ENCODE results near the gene RAI1. TPM values are rescaled to one million over a fixed set of nuclear protein-coding genes. Genes with fewer than 3 reads are reported as not detected.
A peak's percentile ranks its signal among the peaks of the same experiment; 100 is the strongest.

Gene RAI1
- total RNA-seq, 1 donor from 2014 or later: 29.2 TPM

DNA sequence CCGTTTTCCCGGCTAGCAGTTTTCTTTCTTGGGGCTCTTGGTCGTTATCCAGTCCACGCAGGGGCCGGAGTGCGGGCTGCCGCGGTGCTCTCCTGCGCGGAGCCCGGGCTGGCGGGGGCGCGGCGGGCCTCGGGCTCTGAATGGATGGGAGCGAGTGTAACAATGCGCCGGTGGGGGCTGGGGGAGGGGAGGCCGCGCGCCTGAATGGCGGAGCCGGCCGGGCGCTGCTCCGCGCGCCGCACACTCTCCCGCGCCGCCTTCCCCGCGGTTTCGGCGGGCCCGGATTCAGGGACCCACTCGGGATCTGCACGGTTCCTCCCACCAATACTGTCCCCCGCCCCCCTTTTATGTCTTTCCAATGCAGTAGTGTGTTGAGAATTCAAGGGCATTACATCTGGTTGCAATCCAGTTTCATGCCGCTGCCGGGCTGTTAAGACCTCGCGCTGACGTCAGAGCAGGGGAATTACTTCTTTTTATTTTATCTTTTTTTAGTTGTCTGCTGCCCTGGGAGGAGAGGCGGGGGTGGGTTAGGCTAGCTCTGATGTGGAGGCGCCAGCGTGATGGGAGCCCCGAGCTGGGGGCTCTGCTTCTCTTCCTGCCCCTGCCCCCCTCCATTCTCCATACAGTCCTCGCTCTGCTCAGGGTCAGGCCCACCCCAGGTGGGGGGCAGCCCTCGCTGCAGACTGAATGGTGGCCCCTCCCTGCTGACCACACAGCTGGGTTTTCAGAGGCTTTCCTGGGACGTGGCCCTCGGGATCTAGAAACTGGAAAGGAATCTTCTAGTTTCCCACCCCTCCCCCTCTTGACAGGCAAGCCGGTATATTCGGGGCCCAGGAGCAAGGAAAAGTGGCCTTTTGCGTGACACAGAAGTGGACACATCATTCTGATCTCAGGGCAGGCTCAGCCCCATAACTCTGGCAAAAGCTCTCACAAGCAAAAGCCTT is 1.8 kb downstream of the RAI1 start:
- intact Hi-C loops (cut with DNase I): loop anchor here (5.0 kb wide), 3 partner anchors 174 to 354 kb away; partner anchors contain the start of genes ATPAF2 and GID4
- TF ChIP-seq POLR2AphosphoS5 (IDR thresholded peaks at IDR 0.05; ENCODE audit: insufficient read depth in 1 of 2, low read depth in 1 of 2) (peak in 1 of 2 donors; percentile 18), POLR2A (IDR thresholded peaks at IDR 0.05) (no peak)
- TF ChIP-seq, protein P1, sequence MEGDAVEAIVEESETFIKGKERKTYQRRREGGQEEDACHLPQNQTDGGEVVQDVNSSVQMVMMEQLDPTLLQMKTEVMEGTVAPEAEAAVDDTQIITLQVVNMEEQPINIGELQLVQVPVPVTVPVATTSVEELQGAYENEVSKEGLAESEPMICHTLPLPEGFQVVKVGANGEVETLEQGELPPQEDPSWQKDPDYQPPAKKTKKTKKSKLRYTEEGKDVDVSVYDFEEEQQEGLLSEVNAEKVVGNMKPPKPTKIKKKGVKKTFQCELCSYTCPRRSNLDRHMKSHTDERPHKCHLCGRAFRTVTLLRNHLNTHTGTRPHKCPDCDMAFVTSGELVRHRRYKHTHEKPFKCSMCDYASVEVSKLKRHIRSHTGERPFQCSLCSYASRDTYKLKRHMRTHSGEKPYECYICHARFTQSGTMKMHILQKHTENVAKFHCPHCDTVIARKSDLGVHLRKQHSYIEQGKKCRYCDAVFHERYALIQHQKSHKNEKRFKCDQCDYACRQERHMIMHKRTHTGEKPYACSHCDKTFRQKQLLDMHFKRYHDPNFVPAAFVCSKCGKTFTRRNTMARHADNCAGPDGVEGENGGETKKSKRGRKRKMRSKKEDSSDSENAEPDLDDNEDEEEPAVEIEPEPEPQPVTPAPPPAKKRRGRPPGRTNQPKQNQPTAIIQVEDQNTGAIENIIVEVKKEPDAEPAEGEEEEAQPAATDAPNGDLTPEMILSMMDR (IDR thresholded peaks at IDR 0.05): no peak
- Histone ChIP-seq H3K27me3 (no peaks in the 10 kb centered on the region), H3K27ac (peak overlapping the region; percentile 95), H3K4me3 (peak overlapping the region; percentile 72 to 99), H3K9me3 (no peaks in the 10 kb centered on the region), H3K4me1 (peaks cover 49% of the 10 kb centered on the region), H3K36me3 (no peaks in the 10 kb centered on the region)
- DNase-seq (ENCODE audit: extremely low spot score in 2 of 2): no peak

DNA sequence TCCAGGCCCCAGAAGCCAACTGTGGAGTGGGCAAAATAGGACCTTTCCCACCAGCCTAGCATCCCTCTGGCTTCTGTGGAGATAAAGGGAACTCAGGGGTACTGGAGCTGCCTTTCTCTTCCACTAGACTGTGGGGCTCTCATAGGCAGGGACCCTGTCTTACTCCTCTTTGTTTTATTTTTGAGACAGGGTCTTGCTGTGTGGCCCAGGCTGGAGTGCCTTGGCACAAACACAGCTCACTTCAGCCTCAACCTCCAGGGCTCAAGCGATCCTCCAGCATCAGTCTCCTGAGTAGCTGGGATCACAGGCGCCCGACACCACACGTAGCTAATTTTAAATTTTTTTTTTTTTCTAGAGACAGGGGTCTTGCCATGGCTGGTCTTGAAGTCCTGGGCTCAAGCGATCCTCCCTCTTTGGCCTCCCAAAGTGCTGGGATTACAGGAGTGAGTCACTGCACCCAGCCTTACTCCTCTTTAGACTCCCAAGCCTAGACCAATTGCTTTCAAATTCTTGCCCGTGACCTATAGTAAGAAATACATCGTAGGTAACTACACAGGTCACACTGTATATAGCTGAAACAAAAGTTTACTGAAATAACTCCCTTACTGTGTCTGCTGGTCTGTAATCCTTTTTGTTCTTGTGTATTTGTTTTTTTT is 2.6 kb downstream of the RAI1 start:
- peak overlapping the region in 1 of 2 donors; percentile 99 for H3K4me3 ChIP-seq
- no peaks in the 10 kb centered on the region for H3K36me3 ChIP-seq
- no peaks in the 10 kb centered on the region for H3K9me3 ChIP-seq
- H3K27me3 ChIP-seq: no peaks in the 10 kb centered on the region
- TF ChIP-seq POLR2AphosphoS5 (IDR thresholded peaks at IDR 0.05; ENCODE audit: insufficient read depth in 1 of 2, low read depth in 1 of 2): no peak
- TF ChIP-seq, protein P1 (IDR thresholded peaks at IDR 0.05): no peak
- TF ChIP-seq POLR2A (IDR thresholded peaks at IDR 0.05): no peak
- H3K4me1 ChIP-seq: peaks cover 55% of the 10 kb centered on the region
- intact Hi-C loops (cut with DNase I): loop anchor here (5.0 kb wide), 3 partner anchors 173 to 353 kb away; partner anchors contain the start of genes ATPAF2 and GID4
- H3K27ac ChIP-seq: peak overlapping the region; percentile 95
- no peak for DNase-seq (ENCODE audit: extremely low spot score in 2 of 2)

DNA sequence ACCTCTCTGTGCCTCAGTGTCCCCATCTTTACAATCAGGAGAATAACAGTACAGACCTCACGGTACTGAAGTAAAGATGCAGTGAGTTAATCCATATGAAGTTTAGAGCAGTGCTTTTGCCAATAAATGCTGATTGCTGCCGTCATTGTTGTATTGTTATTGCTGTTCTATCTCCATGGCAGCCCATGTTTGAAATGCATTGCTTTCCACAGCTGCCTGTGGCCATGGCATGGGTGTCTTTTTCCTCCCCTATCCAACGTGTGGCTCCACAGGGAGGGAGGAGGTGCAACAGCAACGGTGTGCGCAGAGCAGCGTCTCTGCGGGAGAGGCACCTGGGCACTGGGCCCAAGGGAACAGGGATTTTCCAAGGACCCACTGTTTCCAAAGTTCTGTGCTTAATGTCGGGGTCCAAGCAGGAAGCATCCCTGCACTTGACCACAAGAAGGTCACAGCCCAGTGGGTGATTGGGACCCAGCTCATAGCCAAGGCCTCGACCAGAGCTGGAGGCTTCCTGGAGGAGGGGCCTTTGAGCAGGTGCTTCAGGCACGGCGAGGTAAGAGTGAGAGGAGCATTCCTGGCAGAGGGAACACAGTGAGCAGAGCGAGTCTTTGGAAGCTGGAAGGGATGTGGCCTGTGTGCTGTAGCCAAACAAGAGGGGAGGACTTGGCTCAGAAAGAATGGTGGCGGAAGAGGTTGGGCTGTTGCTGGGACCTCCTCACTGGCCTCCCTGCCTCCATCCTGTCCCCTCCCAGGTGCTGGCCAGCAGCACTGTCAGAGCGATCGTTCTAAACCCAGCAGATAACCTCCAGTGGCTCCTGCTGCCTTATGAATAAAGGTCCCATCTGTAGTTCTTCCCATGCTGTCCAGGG is 3.9 kb downstream of the RAI1 start:
- intact Hi-C loops (cut with DNase I): loop anchor here (5.0 kb wide), 3 partner anchors 172 to 352 kb away; partner anchors contain the start of genes ATPAF2 and GID4
- Histone ChIP-seq H3K36me3 (no peaks in the 10 kb centered on the region), H3K4me1 (peaks cover 65% of the 10 kb centered on the region), H3K9me3 (no peaks in the 10 kb centered on the region), H3K4me3 (peak overlapping the region in 1 of 2 donors; percentile 6), H3K27me3 (no peaks in the 10 kb centered on the region), H3K27ac (peak overlapping the region; percentile 86)
- no peak for DNase-seq (ENCODE audit: extremely low spot score in 2 of 2)
- no peak for TF ChIP-seq POLR2AphosphoS5 (IDR thresholded peaks at IDR 0.05; ENCODE audit: insufficient read depth in 1 of 2, low read depth in 1 of 2)
- TF ChIP-seq, protein P1 (IDR thresholded peaks at IDR 0.05): no peak
- no peak for TF ChIP-seq POLR2A (IDR thresholded peaks at IDR 0.05)

DNA sequence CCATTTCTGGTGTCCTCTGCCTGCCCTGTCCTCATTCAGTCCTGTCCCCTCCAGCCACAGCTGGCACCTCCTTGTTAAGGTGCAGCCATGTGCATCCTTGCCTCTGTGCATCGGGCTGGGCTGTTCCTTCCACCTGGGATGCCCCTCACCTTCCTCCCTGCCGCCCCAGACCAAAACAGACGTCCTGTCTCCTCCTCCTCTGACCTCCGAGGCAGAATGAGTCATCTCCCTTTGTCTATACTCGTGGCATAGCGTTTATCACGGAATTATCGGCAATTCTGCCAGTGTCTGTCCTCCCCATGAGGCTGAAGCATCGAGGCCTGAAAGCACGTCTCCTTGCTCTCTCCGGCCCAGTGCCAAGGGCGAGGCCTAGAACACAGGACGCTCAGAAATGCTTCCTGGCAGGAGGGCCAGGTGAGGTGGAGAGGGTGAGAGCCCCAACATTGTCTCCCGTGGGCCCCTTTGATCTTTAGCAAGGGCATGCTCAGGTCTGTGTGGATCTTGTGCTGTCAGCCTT is 4.6 kb downstream of the RAI1 start:
- no peaks in the 10 kb centered on the region for H3K9me3 ChIP-seq
- no peaks in the 10 kb centered on the region for H3K36me3 ChIP-seq
- H3K27ac ChIP-seq: peak overlapping the region; percentile 86
- DNase-seq (ENCODE audit: extremely low spot score in 2 of 2): no peak
- H3K4me1 ChIP-seq: peaks cover 68% of the 10 kb centered on the region
- H3K4me3 ChIP-seq: peak overlapping the region in 1 of 2 donors; percentile 6
- intact Hi-C loops (cut with DNase I): no loop called here
- H3K27me3 ChIP-seq: no peaks in the 10 kb centered on the region
- peak in 1 of 2 donors; percentile 42 for TF ChIP-seq POLR2AphosphoS5 (IDR thresholded peaks at IDR 0.05; ENCODE audit: insufficient read depth in 1 of 2, low read depth in 1 of 2)
- TF ChIP-seq, protein P1 (IDR thresholded peaks at IDR 0.05): no peak
